GM23338 (cell line): ENCODE results near the gene IFNLR1. TPM values are rescaled to one million over a fixed set of nuclear protein-coding genes. Genes with fewer than 3 reads are reported as not detected.

Experiments
- ATAC-seq: fragments of 200-7000 bp; cut with Tn5 transposase; 3 replicates; pipeline ENCODE4 v1.9.1; 2020
- DNase-seq: peaks from one replicate; pipeline ENCODE4 v3.0.0-alpha.2; 2015; ENCODE audit warnings: low spot score
- H2AFZ ChIP-seq: fragments of 200-600 bp; sonication (generic); 2 replicates; pipeline ENCODE4 v1.8.0; 2016; ENCODE audit warnings: antibody characterized with exemption, mild to moderate bottlenecking, moderate library complexity
- H3F3A ChIP-seq: fragments of 200-600 bp; sonication (generic); replicated peaks from 2 replicates; pipeline ENCODE4 v1.8.0; 2017; ENCODE audit warnings: antibody characterized with exemption, mixed run types, low read depth
- H3K27ac ChIP-seq: fragments of 200-600 bp; sonication (generic); 2 replicates; pipeline ENCODE4 v1.6.1; 2016; ENCODE audit warnings: low read depth
- H3K27me3 ChIP-seq: fragments of 200-600 bp; sonication (generic); 2 replicates; pipeline ENCODE4 v1.8.0; 2016; ENCODE audit warnings: mild to moderate bottlenecking, mixed run types, moderate library complexity; ENCODE audit not compliant: insufficient read depth
- H3K36me3 ChIP-seq: fragments of 200-600 bp; sonication (generic); 2 replicates; pipeline ENCODE4 v1.8.0; 2016; ENCODE audit warnings: mild to moderate bottlenecking; ENCODE audit not compliant: insufficient read depth
- H3K4me1 ChIP-seq: fragments of 200-600 bp; sonication (generic); 2 replicates; pipeline ENCODE4 v1.8.0; 2016; ENCODE audit warnings: mild to moderate bottlenecking, moderate library complexity; ENCODE audit not compliant: insufficient read depth
- H3K4me2 ChIP-seq: fragments of 200-600 bp; sonication (generic); 2 replicates; pipeline ENCODE4 v1.7.1; 2017; ENCODE audit warnings: mixed run types
- H3K4me3 ChIP-seq: fragments of 200-600 bp; sonication (generic); 2 replicates; pipeline ENCODE4 v1.6.1; 2016; ENCODE audit warnings: mixed run types
- H3K79me2 ChIP-seq: fragments of 200-600 bp; sonication (generic); replicated peaks from 2 replicates; pipeline ENCODE4 v1.8.0; 2017; ENCODE audit warnings: mild to moderate bottlenecking; ENCODE audit not compliant: insufficient read depth
- H3K9me2 ChIP-seq: fragments of 200-600 bp; sonication (generic); 2 replicates; pipeline ENCODE4 v1.8.0; 2017; ENCODE audit not compliant: insufficient read depth
- H4K20me1 ChIP-seq: fragments of 200-600 bp; sonication (generic); replicated peaks from 2 replicates; pipeline ENCODE4 v1.8.0; 2017; ENCODE audit warnings: mild to moderate bottlenecking; ENCODE audit not compliant: insufficient read depth
- H3K27ac Mint-ChIP-seq: 2 replicates; pipeline ENCODE4 v1.8.0; 2020; ENCODE audit warnings: inconsistent platforms, mild to moderate bottlenecking, moderate library complexity, mixed read lengths
- H3K27me3 Mint-ChIP-seq: 3 replicates; pipeline ENCODE4 v1.8.0; 2022; ENCODE audit warnings: low read depth, mild to moderate bottlenecking, moderate library complexity, mixed read lengths, inconsistent platforms; ENCODE audit not compliant: insufficient read depth, poor library complexity
- H3K36me3 Mint-ChIP-seq: 3 replicates; pipeline ENCODE4 v1.8.0; 2021; ENCODE audit warnings: low read depth, mild to moderate bottlenecking, inconsistent platforms, moderate library complexity, mixed read lengths
- H3K4me1 Mint-ChIP-seq: 3 replicates; pipeline ENCODE4 v1.8.0; 2020; ENCODE audit warnings: mild to moderate bottlenecking, inconsistent platforms, mixed read lengths
- H3K4me3 Mint-ChIP-seq: 3 replicates; pipeline ENCODE4 v1.8.0; 2021; ENCODE audit warnings: moderate library complexity, mild to moderate bottlenecking, inconsistent platforms, mixed read lengths
- H3K9me3 Mint-ChIP-seq: 3 replicates; pipeline ENCODE4 v1.8.0; 2020; ENCODE audit warnings: moderate library complexity, mild to moderate bottlenecking, inconsistent platforms, mixed read lengths
- CREB1 ChIP-seq: fragments of 250-450 bp; sonication (Bioruptor Pico); IDR thresholded peaks from 2 replicates; pipeline ENCODE4 v1.5.0; 2020; ENCODE audit warnings: low read depth, mild to moderate bottlenecking, moderate library complexity
- POLR2AphosphoS5 ChIP-seq: IDR thresholded peaks from 2 replicates; pipeline ENCODE4 v1.6.1; 2016; ENCODE audit warnings: antibody characterized with exemption, low read depth
- REST ChIP-seq: IDR thresholded peaks from one replicate; pipeline ENCODE4 v1.6.1; 2018; ENCODE audit warnings: antibody characterized with exemption; ENCODE audit not compliant: unreplicated experiment
- ZNF462 ChIP-seq: fragments of 250-450 bp; sonication (Bioruptor Pico); IDR thresholded peaks from 2 replicates; pipeline ENCODE4 v1.5.0; 2020; ENCODE audit warnings: mild to moderate bottlenecking, moderate library complexity
- polyA plus RNA-seq: library from polyadenylated mRNA; unstranded; fragments of >200 nt; fragmentation: Nextera tagmentation; extraction: Ambion mirVana; gene quantifications from 2 replicates; pipeline ENCODE4 v1.2.1, GENCODE V29; 2016
- total RNA-seq: library from RNA; depleted of rRNA; stranded (reverse); fragments of >200 nt; shearing (Covaris generic); gene quantifications from 2 replicates; pipeline ENCODE4 v1.2.3, GENCODE V29; 2014

The IFNLR1 gene
- total and polyA plus RNA-seq, 2 experiments from 2014 or later, result 4.2 to 6.2 TPM

GRCh38 chr1:24152631-24153494, 34.2 kb downstream of the IFNLR1 start:
- Histone ChIP-seq H3K27me3 (no peaks in the 10 kb centered on the region), H3K4me2 (peak overlapping the region; percentile 9; the same call in 1 of the 2 replicates), H3K79me2 (0 out of 2 replicates have a peak, but pooled peaks cover 9% of the 10 kb centered on the region), H2AFZ (no peak overlapping the region), H4K20me1 (no peaks in the 10 kb centered on the region), H3K36me3 (no peaks in the 10 kb centered on the region), H3F3A (no peaks in the 10 kb centered on the region), H3K4me1 (peaks cover 16% of the 10 kb centered on the region; the same call in 1 of the 2 replicates), H3K4me3 (no peak overlapping the region), H3K27ac (peak overlapping the region; percentile 84; the same call in 1 of the 2 replicates), H3K9me2 (no peaks in the 10 kb centered on the region)
- H3K4me3 Mint-ChIP-seq, result 0 out of 3 replicates have a peak overlapping the region, but pooled peaks have one; percentile 64
- H3K9me3 Mint-ChIP-seq, result no peaks in the 10 kb centered on the region
- H3K27ac Mint-ChIP-seq, result peak overlapping the region; percentile 97
- TF ChIP-seq ZNF462 (CRISPR knock-in tag) (no peak), POLR2AphosphoS5 (peak; percentile 17; the same call in 1 of the 2 replicates)
- peaks cover 16% of the 10 kb centered on the region for H3K36me3 Mint-ChIP-seq
- ATAC-seq (no peak), DNase-seq (no peak)
- H3K27me3 Mint-ChIP-seq, result peaks cover 25% of the 10 kb centered on the region
- H3K4me1 Mint-ChIP-seq, result peaks cover 43% of the 10 kb centered on the region

GRCh38 chr1:24151175-24151533, 35.9 kb downstream of the IFNLR1 start:
- Histone ChIP-seq H3K9me2 (no peaks in the 10 kb centered on the region), H3K4me1 (peaks cover 16% of the 10 kb centered on the region; the same call in 1 of the 2 replicates), H3K27ac (peak overlapping the region; percentile 99), H3F3A (no peaks in the 10 kb centered on the region), H4K20me1 (no peaks in the 10 kb centered on the region), H3K4me2 (peak overlapping the region; percentile 74), H3K27me3 (no peaks in the 10 kb centered on the region), H3K36me3 (no peaks in the 10 kb centered on the region), H3K79me2 (0 out of 2 replicates have a peak, but pooled peaks cover 9% of the 10 kb centered on the region), H3K4me3 (peak overlapping the region; percentile 49), H2AFZ (no peak overlapping the region)
- Mint-ChIP-seq H3K27me3 (peaks cover 25% of the 10 kb centered on the region), H3K36me3 (peaks cover 10% of the 10 kb centered on the region; the same call in 2 of the 3 replicates), H3K27ac (peak overlapping the region; percentile 97), H3K9me3 (no peaks in the 10 kb centered on the region), H3K4me3 (peak overlapping the region; percentile 64), H3K4me1 (peaks cover 43% of the 10 kb centered on the region)
- ATAC-seq (peak; percentile 76), DNase-seq (peak; percentile 98)
- TF ChIP-seq POLR2AphosphoS5 (peak; percentile 67), CREB1 (CRISPR knock-in tag) (peak; percentile 33; the same call in 1 of the 2 replicates), REST (no peak)
